Stimulated activated CD8-positive, alpha-beta memory T cell treated with anti-CD3 and anti-CD28 coated beads, Interleukin-7, amount 100 ng/mL, for 4 hours (primary cell): ENCODE measurements around the gene RTN4RL1.

ENCODE experiments used
- DNase-seq, 2 donors: peaks; one replicate each; pipeline ENCODE4 v3.0.0-alpha.2; 2020; ENCODE audit warnings: low read depth in 2 of 2

RTN4RL1 gene

DNA sequence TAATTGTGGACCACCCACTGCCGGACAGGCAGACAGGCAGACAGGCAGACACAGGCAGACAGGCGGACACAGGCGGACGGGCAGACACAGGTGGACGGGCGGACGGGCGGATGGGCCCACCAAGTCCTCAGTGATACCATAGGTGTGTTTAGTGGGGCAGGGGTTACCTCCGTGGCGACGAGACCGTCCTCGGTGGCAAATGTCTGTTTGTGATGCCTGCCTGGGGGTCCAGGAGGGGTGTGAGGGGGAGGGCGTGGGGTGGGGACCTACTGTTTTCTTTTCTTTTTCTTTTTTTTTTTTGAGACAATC, 76.7 kb downstream of the RTN4RL1 start:
- no peak for DNase-seq

DNA sequence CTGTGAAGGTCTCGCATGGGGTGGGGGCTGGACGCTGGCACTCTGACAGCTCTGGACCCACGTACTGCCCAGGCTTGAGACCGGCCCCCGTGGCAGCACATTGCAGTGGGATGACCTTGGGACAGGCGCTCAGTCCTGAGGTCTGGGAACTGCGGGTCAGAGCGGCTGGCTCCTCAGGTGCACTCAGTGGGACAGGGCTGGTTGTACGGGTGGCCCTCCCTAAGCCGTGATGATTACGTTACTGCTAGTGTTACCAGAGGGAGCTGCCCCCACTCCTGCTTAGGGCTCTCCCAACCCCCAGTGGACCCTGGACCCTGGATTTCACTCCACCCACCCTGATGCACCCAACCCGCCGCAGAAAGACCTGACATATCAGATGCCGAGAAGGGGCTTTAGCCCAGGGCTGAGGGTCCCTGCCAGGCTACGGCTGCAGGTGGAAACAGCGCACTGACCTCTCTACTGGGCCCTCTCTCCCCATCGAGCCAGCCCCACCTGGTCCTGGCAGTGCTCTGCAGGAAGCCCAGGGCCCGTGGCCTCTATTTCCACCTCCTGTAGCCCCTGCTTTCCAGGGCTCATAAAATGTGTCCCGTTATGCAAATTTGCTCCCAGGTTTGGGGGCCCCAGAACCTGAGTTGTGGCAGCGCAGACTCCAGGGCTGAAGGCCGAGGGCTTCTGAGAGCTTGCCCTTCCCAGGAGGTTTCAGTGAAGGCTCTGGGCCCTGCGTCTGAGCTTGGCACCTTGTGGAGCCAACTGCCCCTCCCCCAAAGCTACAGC, 77.2 kb downstream of the RTN4RL1 start:
- no peak for DNase-seq

DNA sequence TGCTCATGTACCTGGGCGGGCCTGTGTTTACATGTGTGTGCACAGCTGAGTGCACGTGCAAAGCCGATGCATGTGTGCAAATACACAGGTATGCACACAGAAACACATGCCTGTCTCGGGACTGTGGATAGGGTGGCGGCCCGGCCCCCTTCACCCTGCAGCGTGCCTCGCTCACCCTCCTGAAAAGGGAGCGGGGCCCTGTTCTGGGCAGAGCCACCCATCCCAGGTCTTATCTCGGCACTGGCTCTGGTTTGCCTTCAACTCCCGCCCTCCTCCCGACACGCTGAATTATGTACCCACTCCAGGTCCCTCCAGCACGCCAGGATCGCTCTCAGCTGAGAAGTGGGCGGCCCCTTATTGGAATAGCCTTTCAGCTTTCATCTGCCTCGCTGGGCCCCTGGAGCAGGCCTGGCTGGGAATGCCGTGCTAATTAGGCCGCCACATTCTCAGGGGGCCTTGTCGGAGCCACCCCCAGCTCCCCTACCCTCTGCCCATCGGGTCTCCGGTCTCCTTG, 77.8 kb downstream of the RTN4RL1 start:
- no peak for DNase-seq

DNA sequence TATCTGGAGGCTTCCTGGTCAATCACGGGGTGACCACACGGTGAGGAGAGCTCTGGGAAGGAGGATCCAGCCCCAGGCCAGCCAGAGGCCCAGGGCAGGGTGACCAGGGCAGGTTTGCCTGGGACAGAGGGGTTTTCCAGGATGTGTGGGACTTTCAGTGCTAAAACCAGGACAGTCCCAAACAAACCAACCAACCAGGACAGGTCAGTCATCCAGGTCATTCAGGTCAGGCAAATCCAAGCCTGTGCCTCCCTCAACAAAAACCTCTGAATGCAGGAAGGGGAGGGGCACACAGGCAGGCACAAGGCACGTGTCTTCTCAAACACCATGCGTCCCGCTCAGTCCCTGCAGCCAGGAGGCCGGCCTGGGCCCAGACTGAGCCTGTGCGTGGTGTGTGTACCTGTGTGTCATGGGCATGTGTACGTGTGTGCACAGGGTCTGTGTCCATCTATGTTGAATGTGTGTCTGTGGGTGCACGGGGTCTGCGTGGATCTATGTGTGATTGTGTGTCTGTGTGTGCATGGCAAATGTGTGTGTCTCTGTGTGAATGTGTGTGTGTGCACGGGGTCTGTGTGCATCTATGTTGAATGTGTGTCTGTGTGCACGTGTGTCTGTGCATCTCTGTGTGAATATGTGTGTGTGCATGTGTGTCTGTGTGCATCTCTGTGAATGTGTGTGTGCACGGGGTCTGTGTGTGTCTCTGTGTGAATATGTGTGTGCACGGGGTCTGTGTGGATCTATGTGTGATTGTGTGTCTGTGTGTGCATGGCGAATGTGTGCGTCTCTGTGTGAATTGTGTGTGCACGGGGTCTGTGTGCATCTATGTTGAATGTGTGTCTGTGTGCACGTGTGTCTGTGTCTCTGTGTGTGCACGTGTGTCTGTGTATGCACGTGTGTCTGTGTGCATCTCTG, 78.9 kb downstream of the RTN4RL1 start:
- no peak for DNase-seq

DNA sequence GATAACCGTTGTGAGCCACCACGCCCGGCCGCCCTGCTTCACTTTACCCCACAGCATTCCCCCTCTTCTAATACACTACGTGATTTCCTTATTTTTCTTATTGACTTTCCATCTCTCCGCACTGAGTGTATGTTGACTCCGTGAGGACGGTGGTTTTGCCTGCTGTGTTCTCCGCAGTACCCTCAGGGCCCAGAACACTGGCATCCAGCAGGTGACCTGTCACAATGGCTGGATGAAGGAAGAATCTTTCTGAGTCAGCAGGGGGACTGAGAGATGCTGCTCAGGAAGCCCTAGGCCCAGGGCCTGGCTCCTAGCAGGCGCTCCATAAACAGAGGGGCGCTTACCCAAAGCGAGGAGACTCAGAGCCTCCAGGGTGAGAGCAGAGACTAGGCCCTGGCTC, 79.5 kb downstream of the RTN4RL1 start:
- DNase-seq: no peak

DNA sequence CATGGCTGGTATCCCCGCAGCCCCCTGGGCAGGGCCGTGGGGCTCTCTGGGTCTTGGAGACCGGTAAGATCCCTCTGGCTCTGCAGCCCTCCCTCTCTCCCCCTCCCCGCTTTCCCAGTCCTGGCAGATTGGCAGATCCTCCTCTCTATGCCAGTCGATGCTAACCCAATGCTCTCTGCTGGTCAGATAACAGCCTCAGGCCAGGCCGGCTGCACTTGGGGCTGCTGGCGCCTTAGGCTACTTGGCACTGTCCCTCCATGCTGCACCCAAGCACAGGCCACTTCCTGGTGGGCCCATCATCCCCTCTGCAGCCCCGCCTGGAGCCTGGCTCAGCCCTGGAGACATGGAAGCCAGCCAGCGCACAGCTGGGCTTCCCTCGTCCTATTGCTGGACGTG, 81.7 kb downstream of the RTN4RL1 start:
- DNase-seq: no peak

DNA sequence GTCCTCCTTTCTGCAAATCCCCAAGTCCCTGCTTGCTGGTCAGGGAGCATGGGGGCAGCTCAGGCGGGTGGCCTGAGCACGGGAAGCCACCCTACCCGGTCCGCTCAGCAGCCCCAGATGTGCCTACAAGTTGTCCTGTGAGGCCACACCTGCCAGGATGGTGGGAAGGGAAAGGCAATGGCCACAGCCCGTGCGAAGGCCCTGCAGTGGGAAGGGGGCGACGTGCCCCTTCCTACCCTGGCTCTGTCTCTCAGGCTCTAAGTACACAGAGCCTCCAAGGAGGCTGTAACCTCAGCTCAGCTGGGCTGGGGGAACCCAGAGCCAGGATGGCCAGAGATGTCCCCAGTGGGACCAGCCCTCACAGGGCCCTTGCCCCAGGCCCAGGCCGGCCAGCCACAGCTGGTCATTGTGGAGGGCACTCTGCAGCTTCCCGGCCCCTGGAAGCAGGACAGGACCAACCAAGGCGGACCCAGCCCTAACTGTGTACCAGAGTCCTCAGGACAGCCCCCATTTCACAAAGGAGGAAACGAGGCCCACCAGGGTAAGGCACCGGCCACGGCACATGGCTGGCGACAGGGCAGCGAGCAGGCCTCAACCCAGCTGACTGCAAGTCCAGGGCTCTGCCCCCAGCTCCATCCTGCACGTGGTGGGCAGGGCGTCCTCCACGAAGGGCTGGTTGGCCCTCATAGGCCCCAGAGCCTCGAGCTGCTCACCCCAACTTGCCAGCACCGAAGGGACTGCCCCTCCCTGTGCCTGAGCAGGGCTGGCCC, 82.3 kb downstream of the RTN4RL1 start:
- no peak for DNase-seq

DNA sequence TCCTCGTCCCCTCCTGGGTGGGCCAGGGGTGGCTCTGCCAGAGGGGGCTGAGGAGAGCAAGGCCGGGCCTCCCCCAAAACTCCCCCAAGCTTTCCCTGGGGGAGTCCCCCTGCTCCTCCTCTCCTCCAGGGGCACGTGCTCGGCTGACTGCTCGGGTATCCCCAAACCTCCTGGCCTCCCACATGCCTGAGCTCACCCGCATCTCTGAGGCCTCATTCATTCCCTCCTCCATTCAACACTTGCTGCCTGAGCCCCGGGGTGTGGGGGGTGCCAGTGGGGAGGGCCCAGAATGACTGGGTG, 83.1 kb downstream of the RTN4RL1 start:
- DNase-seq: no peak

DNA sequence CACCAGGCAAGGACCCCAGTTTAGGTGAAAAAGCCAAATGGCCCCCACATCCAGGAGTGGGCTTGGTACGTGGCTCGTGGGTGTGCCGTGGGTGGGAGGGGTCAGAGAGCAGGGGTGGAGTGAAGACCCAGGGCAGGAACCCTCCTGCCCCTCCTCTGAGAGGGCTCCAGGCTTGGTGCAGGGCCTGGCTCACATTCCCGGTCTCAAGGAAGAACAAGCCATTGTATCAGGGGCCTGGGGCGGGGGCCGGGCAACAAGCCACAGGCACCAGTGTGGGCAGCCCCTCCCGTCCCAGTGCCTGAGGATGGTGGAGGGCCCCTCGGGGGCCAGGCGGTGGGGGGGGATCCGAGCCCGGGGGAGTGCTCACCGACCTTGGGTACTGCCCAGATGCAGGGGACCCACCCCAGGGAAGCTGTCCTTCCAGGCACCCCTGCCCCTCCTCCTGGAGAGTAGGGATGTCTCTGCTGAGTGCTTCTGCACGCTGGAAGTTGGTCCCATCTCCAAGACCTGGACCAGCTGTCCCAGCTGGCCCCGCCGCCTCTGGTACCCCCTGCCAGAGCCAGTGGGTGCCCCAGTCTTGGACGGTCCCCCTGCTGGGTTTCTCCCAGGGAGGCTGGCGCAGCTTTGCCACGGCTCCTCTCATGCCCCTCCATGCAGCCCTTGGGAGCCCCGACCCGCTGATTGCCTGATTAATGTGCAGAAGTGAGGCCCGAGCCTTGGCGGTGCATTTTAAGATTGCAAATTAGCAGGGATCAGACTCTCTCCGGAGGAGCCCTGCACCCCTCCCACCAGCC, 83.7 kb downstream of the RTN4RL1 start:
- no peak for DNase-seq

DNA sequence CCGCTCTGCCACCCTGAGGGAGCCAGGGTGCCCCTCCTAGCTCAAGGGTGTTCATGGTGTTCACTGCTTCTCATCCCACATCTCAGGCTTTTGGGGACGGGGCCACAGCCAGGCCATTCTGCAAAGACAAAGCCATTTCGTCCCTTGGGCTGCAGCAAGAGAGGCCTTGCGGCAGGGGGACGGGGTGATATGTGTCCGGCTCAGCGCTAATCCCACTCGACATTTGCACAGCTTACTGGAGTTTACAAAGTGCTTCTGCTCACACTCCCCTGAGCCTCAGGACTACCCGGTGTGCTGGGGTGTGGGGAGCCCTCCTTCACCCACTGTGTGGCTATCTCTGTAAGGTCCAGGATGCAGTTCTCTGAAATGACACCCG, 84.3 kb downstream of the RTN4RL1 start:
- no peak for DNase-seq

DNA sequence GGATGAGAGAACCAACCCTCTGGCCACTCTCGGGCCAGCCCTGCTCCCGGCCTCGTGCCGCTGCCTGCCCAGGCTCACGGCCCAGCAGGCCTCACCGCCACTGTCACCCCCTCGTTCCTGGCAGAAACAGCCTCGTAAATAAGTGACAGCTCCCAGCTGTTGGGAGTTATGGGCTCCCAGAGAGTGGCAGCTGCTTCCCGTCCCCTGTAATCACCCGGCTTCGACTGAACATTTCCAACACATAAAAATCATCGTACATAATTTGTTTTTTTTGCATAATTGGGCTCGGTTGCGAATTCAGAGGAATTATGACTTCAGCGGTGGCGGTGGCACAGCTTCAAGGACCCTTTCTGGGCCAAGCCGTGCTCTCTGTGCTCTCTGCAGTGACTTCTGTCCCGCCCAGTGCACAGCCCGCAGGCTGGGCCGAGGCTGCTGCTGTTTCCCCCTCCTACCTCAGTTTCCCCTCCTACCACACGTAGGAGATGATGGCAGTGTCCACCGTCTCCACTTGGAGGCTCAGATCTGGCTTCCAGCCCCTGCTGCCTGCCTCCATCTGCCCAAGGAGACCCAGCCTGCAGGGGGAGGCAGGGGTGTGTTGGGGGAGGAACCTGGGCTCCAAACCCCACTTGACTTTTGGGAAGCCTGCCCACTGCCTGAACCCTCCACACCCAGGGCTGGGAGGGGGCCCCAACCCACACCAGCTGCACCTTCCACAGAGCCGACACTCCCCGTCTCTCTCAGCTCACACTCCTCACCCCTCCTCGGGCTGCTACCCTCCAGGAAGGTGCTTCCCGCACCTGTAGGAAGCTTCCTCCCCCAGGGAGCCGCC, 84.9 kb downstream of the RTN4RL1 start:
- DNase-seq: no peak

DNA sequence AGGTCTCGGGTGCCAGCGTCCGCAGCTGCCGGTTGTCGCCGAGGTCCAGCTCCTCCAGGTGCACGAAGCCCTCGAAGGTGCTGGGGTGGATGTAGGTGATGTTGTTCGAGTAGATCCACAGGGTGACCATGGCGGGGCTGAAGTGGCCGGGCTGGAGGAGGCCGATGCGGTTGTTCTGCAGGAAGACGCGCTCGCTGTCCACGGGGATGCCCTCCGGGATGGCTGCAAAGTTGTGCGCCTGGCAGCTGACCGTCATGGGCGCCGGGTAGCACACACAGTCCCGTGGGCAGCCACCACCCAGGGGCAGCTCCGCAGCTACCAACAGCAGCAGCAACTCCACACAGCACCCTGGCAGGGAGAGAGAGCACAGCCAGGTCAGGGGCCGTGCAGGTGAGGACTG, 87.7 kb downstream of the RTN4RL1 start:
- no peak for DNase-seq

DNA sequence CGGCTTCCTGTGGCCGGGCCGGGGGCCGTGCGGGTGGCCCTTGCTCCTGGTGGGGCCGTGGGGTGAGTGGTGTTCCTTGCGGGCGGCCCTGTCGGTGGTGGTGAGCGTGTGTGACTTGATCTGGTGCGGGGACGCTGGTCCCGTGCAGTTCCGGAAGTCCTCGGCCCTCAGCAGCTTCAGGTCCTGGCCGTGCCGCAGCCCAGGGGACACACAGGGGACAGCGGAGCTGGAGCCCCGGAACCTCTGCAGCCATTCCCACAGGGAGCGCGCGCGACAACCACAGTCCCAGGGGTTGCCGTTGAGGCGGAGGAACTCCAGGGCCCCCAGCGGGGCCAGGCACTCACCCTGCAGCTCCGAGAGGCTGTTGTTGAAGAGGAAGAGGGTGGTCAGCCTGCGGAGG, 88.4 kb downstream of the RTN4RL1 start:
- no peak for DNase-seq

DNA sequence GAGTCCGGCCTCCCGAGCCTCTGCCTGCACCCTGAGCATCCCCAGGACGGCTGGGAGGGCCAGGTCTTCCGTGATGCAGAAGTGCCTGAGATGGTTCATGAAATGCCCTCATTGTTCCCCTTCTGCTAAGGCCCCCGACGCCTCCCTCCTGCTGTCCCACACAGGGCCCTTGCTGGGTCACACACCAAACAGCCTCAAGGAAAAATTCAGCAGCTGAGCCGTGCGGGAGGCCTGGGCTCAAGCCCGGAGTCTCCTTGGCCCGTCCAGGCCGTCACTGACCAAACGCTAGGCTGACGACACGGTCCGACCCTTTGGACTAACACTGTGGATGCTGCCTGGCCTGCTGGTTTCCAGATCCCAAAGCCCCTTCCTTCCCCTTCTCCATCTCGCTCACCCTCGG, 90.2 kb downstream of the RTN4RL1 start:
- no peak for DNase-seq

DNA sequence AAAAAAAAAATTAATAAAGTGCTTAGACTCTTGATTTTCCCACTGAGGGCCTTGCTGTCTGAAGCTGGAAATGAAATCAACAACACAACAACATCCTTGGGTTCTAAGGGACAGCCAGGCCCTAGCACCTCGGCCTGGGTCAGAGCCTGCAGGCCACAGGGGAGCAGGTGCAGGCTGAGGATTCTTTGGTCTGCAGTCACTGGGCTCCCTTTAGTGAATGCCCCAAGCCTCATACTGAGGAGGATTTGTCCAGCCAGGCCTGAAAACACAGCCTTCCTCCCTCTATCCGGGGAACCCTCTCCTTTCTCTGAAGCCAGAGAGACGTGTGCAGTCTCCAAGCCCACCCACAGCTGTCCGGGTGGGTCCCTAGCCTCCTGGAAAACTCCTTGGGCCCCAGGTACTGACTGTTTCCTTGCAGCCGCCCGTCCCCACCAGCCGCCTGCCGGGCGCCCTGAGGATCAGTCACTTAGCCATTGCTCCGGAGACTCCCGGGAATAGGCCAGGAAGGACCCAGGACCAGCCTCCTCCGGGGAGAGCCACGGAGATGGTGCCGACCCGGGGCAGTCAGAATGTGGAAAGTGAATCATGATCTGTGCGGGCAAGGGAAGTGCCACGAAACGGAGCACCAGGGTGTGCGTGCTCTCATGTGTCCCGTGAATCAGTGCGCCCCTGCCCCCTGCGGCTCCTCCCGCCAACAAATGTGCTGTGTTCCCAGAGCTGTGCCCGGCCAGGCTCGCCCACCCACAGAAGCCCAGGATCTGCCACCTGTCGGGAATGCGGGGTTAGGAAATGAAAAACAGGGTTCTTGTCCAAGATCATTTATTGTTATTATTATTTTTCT, 91.0 kb downstream of the RTN4RL1 start:
- no peak for DNase-seq

DNA sequence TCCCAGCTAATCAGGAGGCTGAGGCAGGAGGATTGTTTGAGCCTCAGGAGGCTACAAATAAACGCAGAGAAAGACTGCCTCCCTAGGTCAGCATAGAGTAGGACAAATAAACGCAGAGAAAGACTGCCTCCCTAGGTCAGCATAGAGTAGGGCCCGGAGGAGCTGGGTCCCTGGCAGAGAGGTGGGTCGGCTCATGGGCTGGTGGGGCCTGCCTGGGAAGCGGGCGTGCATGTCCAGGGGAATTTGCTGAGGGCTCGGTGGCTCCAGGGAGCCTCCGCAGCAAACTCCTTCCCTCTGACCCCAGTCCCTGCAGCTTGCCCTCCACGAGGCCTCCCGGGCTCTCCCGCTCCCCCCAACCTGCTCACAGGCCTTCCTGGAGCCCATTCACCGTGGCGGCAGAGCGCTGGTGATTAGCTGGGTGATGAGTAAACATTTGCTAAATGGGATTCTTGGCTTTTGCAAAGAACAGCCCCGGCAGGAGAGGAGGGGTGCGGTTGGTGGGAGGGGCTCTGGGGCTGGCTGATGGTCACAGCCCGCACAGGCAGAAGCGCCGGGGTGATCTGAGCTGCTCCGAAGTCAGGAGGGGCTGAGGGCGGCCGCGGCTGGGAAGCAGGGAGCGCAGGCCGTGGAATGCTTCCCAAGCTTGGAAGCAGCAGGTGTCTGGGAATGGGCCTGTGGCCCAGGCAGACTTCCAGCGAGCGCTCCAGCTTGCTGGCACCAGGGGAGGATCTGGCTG, 93.1 kb downstream of the RTN4RL1 start:
- no peak for DNase-seq

DNA sequence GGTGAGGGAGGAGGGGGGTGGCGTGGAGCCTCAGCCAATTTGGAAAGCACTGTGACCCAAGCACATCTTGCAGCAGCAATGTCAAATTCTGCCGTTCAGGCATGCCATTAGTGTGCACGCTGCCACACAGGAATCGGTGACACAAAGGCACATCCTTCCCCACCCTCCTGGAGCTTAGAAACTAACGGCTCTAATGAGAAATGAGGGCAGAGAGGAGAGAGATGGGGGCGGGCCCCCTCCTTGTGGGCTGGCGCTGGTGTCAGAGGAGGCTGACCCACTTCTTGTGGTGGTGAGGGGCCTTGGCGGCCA, 94.8 kb downstream of the RTN4RL1 start:
- DNase-seq: no peak

DNA sequence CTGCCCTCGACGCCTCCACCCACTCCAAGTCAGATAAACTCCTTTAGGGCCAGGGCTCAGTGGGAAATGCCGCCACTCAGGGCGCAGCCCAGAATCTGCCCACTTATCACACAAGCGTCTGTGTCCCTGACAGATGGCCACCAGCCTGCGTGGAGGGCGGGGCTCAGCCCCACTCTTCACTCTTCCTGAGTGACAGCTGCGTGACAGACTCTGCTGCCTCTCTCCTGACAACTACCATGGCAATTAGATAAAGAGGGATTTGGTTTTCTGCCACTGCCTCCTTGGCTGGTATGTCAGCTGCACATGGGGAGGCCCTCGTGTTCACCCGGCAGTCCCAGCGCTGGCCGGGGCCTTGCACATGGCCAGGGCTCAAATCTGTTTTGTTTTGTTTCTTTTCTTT, 96.2 kb downstream of the RTN4RL1 start:
- no peak for DNase-seq

DNA sequence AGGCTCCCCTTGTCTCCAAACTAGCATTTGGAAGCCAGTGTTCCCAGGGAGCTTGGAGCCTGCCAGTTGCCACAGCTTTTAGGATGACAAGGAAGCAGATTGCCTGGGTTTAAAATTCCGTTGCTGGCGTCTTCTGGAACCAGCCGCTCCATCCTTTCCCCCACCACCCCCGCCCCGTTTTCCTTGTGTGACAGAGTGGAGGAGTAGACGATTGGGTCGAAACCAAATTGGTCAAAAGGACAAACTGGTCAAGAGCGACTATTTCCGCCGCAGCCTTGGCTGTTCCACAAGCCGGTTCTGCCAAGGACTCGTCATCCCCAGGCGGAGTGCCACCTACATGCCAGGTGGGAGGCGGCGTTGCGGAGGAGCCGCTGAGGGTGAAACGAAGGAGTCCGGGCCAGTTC, 104.2 kb downstream of the RTN4RL1 start:
- DNase-seq: no peak
